ENCODE measurements around the gene INSYN2A. TPM values are rescaled to one million over a fixed set of nuclear protein-coding genes. Genes with fewer than 3 reads are reported as not detected.

INSYN2A gene
- total and polyA plus RNA-seq, 10 of the 15 experiments (the other 5 are each of a cell fraction or from before 2014, with no cell fraction given) = not detected

DNA sequence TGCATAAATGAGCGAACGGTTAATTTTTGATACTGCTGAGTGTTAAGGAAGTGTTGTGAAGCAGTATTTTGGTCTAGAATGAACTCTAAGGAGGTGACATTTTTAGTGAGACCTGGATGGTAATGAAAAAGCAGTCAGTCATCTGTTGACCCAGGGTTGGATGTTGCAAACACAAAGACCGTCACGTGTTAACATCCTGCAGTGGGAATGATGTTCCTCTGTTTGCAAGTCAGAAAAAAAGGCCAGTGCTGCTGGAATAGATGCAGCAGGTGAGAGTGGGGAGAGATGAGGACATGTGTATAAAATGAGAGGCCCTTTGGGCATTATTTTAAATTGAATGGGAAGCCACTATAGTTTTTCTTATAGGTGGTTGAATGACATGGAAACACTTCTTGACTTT, 39.3 kb downstream of the INSYN2A start:
- H3K27ac ChIP-seq (ENCODE audit: control insufficient read depth, insufficient read depth) = no peak overlapping the region
- WGBS (ENCODE audit: insufficient coverage, insufficient replicate concordance, low lambda C conversion rate, missing lambda C conversion rate) = 35% methylated on average over 4 of the region's 4 CpGs
- no peak for FAIRE-seq
- in situ Hi-C loops (cut with MboI) = no loop called here
- no peaks in the 10 kb centered on the region for H3K27me3 ChIP-seq (replicated peaks in 1 of 2; ENCODE audit: control insufficient read depth in 2 of 2, insufficient read depth in 2 of 2, low read length in 1 of 2)
- H3K4me1 ChIP-seq (ENCODE audit: control insufficient read depth, insufficient read depth, low read length) = no peaks in the 10 kb centered on the region
- H4K20me1 ChIP-seq (ENCODE audit: control insufficient read depth, insufficient read depth) = no peaks in the 10 kb centered on the region
- H3K9me3 ChIP-seq (replicated peaks; ENCODE audit: control insufficient read depth, insufficient read depth, low read length) = no peaks in the 10 kb centered on the region
- ChIA-PET CTCF (no interaction called here), SMC1A (ENCODE audit: uncharacterized antibody, unreplicated experiment) (no interaction called here), RAD21 (ENCODE audit: unreplicated experiment) (no interaction called here), POLR2A (no interaction called here)
- ATAC-seq = no peak
- intact Hi-C loops (cut with micrococcal nuclease; ENCODE audit: unreplicated experiment) = no loop called here
- H3K79me2 ChIP-seq (ENCODE audit: control insufficient read depth, insufficient read depth, low read length) = no peaks in the 10 kb centered on the region
- no peak overlapping the region for H3K9ac ChIP-seq (ENCODE audit: control insufficient read depth, insufficient read depth, low read length)
- H3K4me3 ChIP-seq = no peak overlapping the region
- BruUV-seq (replicated peaks) = no TSS peak
- no peak overlapping the region for H2AFZ ChIP-seq (ENCODE audit: control insufficient read depth, low read depth, low read length)
- no peak for TF ChIP-seq BCL3 (IDR thresholded peaks at IDR 0.05; ENCODE audit: borderline replicate concordance, insufficient read depth, low read depth, low read length, poor library complexity, severe bottlenecking)
- TF ChIP-seq YBX1 (IDR thresholded peaks at IDR 0.05) = no peak
- no peak for TF ChIP-seq NFIC (IDR thresholded peaks at IDR 0.05; ENCODE audit: low read depth, low read length)
- no peak for TF ChIP-seq CBX3 (IDR thresholded peaks at IDR 0.05; ENCODE audit: borderline replicate concordance, low read depth)
- TF ChIP-seq STAT3 (IDR thresholded peaks at IDR 0.05; ENCODE audit: low read depth, low read length) = no peak
- no peak for TF ChIP-seq TCF12 (IDR thresholded peaks at IDR 0.05; ENCODE audit: low read depth, low read length)
- no peak for TF ChIP-seq TAF1 (IDR thresholded peaks at IDR 0.05; ENCODE audit: borderline replicate concordance, low read depth, low read length)
- TF ChIP-seq STAT1 (conservative IDR thresholded peaks at IDR 0.05) = no peak
- no peak for TF ChIP-seq FOXK2 (IDR thresholded peaks at IDR 0.05)
- TF ChIP-seq MXI1 (IDR thresholded peaks at IDR 0.05; ENCODE audit: low read depth, low read length) = no peak
- no peak for TF ChIP-seq MTA3 (IDR thresholded peaks at IDR 0.05; ENCODE audit: borderline replicate concordance, low read length)
- no peak for TF ChIP-seq MLLT1 (IDR thresholded peaks at IDR 0.05)
- TF ChIP-seq, protein P1, sequence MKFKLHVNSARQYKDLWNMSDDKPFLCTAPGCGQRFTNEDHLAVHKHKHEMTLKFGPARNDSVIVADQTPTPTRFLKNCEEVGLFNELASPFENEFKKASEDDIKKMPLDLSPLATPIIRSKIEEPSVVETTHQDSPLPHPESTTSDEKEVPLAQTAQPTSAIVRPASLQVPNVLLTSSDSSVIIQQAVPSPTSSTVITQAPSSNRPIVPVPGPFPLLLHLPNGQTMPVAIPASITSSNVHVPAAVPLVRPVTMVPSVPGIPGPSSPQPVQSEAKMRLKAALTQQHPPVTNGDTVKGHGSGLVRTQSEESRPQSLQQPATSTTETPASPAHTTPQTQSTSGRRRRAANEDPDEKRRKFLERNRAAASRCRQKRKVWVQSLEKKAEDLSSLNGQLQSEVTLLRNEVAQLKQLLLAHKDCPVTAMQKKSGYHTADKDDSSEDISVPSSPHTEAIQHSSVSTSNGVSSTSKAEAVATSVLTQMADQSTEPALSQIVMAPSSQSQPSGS (IDR thresholded peaks at IDR 0.05; ENCODE audit: low read length) = no peak
- DNase-seq (ENCODE audit: low read depth, low spot score) = no peak
- H3K4me2 ChIP-seq (ENCODE audit: control insufficient read depth, insufficient read depth) = no peak overlapping the region
- no peaks in the 10 kb centered on the region for H3K36me3 ChIP-seq (ENCODE audit: control insufficient read depth in 2 of 2, insufficient read depth in 2 of 2, low read length in 1 of 2)

Data from GM12878 (cell line).